ENCODE data around the gene AQP2. TPM values are rescaled to one million over a fixed set of nuclear protein-coding genes. Genes with fewer than 3 reads are reported as not detected.

AQP2 gene
- total and polyA plus RNA-seq, 4 donors: not detected

- Histone ChIP-seq H3K9me3 (ENCODE audit: control insufficient read depth in 4 of 4, low read length in 3 of 4) (no peaks in the 10 kb centered on the region), H3K27me3 (ENCODE audit: control insufficient read depth in 4 of 4, insufficient read depth in 4 of 4, low read length in 3 of 4) (peaks cover 0 to 5% (median 2%) of the 10 kb centered on the region in 4 donors), H3K9ac (ENCODE audit: low read depth in 1 of 2, low read length in 2 of 2) (no peak overlapping the region), H3K36me3 (ENCODE audit: control insufficient read depth in 4 of 4, insufficient read depth in 3 of 4, low read depth in 1 of 4, low read length in 3 of 4) (no peaks in the 10 kb centered on the region), H3K4me3 (ENCODE audit: low read depth in 1 of 3, low read length in 3 of 3) (no peak overlapping the region), H3K27ac (ENCODE audit: low read depth in 1 of 2, low read length in 2 of 2) (no peak overlapping the region), H3K4me1 (ENCODE audit: control insufficient read depth in 4 of 4, insufficient read depth in 4 of 4, low read length in 3 of 4) (peaks cover 1 to 6% (median 4%) of the 10 kb centered on the region in 4 donors)
- no peak for TF ChIP-seq JUND (IDR thresholded peaks at IDR 0.05)
- DNase-seq (ENCODE audit: low spot score): no peak
- 74% methylated on average over 13 of the region's 13 CpGs for WGBS
Measured at GRCh38 chr12:49955899-49956662, 5.5 kb downstream of the AQP2 start.

GRCh38 chr12:49956663-49957569, 6.4 kb downstream of the AQP2 start:
- H3K4me1 ChIP-seq (ENCODE audit: control insufficient read depth in 4 of 4, insufficient read depth in 4 of 4, low read length in 3 of 4): peaks cover 4 to 6% (median 5%) of the 10 kb centered on the region in 4 donors
- WGBS: 91% methylated on average over 6 of the region's 6 CpGs
- no peak for TF ChIP-seq JUND (IDR thresholded peaks at IDR 0.05)
- no peak for TF ChIP-seq NR2F2 (IDR thresholded peaks at IDR 0.05)
- no peak for TF ChIP-seq RAD21 (IDR thresholded peaks at IDR 0.05)
- TF ChIP-seq RXRA (IDR thresholded peaks at IDR 0.05): no peak
- no peak for TF ChIP-seq FOXA2 (IDR thresholded peaks at IDR 0.05)
- no peak for TF ChIP-seq HNF4A (conservative IDR thresholded peaks at IDR 0.05)
- no peak for TF ChIP-seq TAF1 (conservative IDR thresholded peaks at IDR 0.05)
- TF ChIP-seq CTCF (IDR thresholded peaks at IDR 0.05; ENCODE audit: low read depth, low read length, missing input control): no peak
- TF ChIP-seq YY1 (IDR thresholded peaks at IDR 0.05): no peak
- no peak for TF ChIP-seq SP1 (IDR thresholded peaks at IDR 0.05)
- no peak for TF ChIP-seq ATF3 (IDR thresholded peaks at IDR 0.05)
- TF ChIP-seq FOXA1 (IDR thresholded peaks at IDR 0.05): no peak
- DNase-seq (ENCODE audit: low spot score): no peak
- H3K9ac ChIP-seq (ENCODE audit: low read depth in 1 of 2, low read length in 2 of 2): no peak overlapping the region
- H3K27me3 ChIP-seq (ENCODE audit: control insufficient read depth in 4 of 4, insufficient read depth in 4 of 4, low read length in 3 of 4): peaks cover 0 to 5% (median 2%) of the 10 kb centered on the region in 4 donors
- H3K9me3 ChIP-seq (ENCODE audit: control insufficient read depth in 4 of 4, low read length in 3 of 4): no peaks in the 10 kb centered on the region
- H3K27ac ChIP-seq (ENCODE audit: low read depth in 1 of 2, low read length in 2 of 2): no peak overlapping the region
- H3K36me3 ChIP-seq (ENCODE audit: control insufficient read depth in 4 of 4, insufficient read depth in 3 of 4, low read depth in 1 of 4, low read length in 3 of 4): no peaks in the 10 kb centered on the region
- no peak overlapping the region for H3K4me3 ChIP-seq (ENCODE audit: low read depth in 1 of 3, low read length in 3 of 3)

GRCh38 chr12:49957570-49957967, 7.0 kb downstream of the AQP2 start:
- H3K4me3 ChIP-seq (ENCODE audit: low read depth in 1 of 3, low read length in 3 of 3): no peak overlapping the region
- H3K4me1 ChIP-seq (ENCODE audit: control insufficient read depth in 4 of 4, insufficient read depth in 4 of 4, low read length in 3 of 4): peaks cover under 1 to 8% (median 4%) of the 10 kb centered on the region in 4 donors
- no peak for DNase-seq (ENCODE audit: low spot score)
- no peaks in the 10 kb centered on the region for H3K9me3 ChIP-seq (ENCODE audit: control insufficient read depth in 4 of 4, low read length in 3 of 4)
- H3K27ac ChIP-seq (ENCODE audit: low read depth in 1 of 2, low read length in 2 of 2): no peak overlapping the region
- H3K27me3 ChIP-seq (ENCODE audit: control insufficient read depth in 4 of 4, insufficient read depth in 4 of 4, low read length in 3 of 4): peaks cover 0 to 5% (median 2%) of the 10 kb centered on the region in 4 donors
- H3K36me3 ChIP-seq (ENCODE audit: control insufficient read depth in 4 of 4, insufficient read depth in 3 of 4, low read depth in 1 of 4, low read length in 3 of 4): no peaks in the 10 kb centered on the region
- H3K9ac ChIP-seq (ENCODE audit: low read depth in 1 of 2, low read length in 2 of 2): no peak overlapping the region
- no peak for TF ChIP-seq RXRA (IDR thresholded peaks at IDR 0.05)
- TF ChIP-seq CTCF (IDR thresholded peaks at IDR 0.05; ENCODE audit: low read depth, low read length, missing input control): no peak
- TF ChIP-seq MAX (IDR thresholded peaks at IDR 0.05): no peak
- no peak for TF ChIP-seq FOXA2 (IDR thresholded peaks at IDR 0.05)
- no peak for TF ChIP-seq SP1 (IDR thresholded peaks at IDR 0.05)
- TF ChIP-seq ATF3 (IDR thresholded peaks at IDR 0.05): no peak
- no peak for TF ChIP-seq JUND (IDR thresholded peaks at IDR 0.05)
- TF ChIP-seq NR2F2 (IDR thresholded peaks at IDR 0.05): no peak
- no peak for TF ChIP-seq ZBTB33 (IDR thresholded peaks at IDR 0.05)

All from liver (tissue), 9 donors.